Stimulated activated memory B cell treated with anti-CD40 and anti-IgM and Interleukin-4, amounts not matched to agents 10 μg/mL and 1 μg/mL and 100 μg/mL, for 72 hours (primary cell): Measurements from ENCODE around the gene NRSN1.

Source experiments
- ATAC-seq: fragments of 150-1000 bp; cut with Tn5 transposase; 2 replicates; pipeline ENCODE4 v1.10.0; 2021
- H3K27ac Mint-ChIP-seq: one replicate; pipeline ENCODE4 v1.8.0; 2022; ENCODE audit warnings: mild to moderate bottlenecking, mixed read lengths
- H3K27me3 Mint-ChIP-seq: one replicate; pipeline ENCODE4 v1.8.0; 2022; ENCODE audit warnings: mixed read lengths
- H3K36me3 Mint-ChIP-seq: one replicate; pipeline ENCODE4 v1.8.0; 2022; ENCODE audit warnings: mixed read lengths
- H3K4me1 Mint-ChIP-seq: one replicate; pipeline ENCODE4 v1.8.0; 2022; ENCODE audit warnings: mixed read lengths
- H3K4me3 Mint-ChIP-seq: one replicate; pipeline ENCODE4 v1.8.0; 2022; ENCODE audit warnings: mild to moderate bottlenecking, moderate library complexity, mixed read lengths
- H3K9me3 Mint-ChIP-seq: one replicate; pipeline ENCODE4 v1.8.0; 2022; ENCODE audit warnings: mixed read lengths

Gene NRSN1

GRCh38 chr6:24152014-24152413 is 26.0 kb downstream of the NRSN1 start:
- Mint-ChIP-seq H3K9me3 (peaks cover 9% of the 10 kb centered on the region), H3K4me3 (no peak overlapping the region), H3K27ac (no peak overlapping the region), H3K27me3 (peaks cover 6% of the 10 kb centered on the region), H3K4me1 (no peaks in the 10 kb centered on the region), H3K36me3 (no peaks in the 10 kb centered on the region)
- no peak for ATAC-seq

- no peak overlapping the region for H3K27ac Mint-ChIP-seq
- no peaks in the 10 kb centered on the region for H3K36me3 Mint-ChIP-seq
- H3K4me3 Mint-ChIP-seq, result no peak overlapping the region
- H3K27me3 Mint-ChIP-seq, result no peaks in the 10 kb centered on the region
- no peak for ATAC-seq
- no peaks in the 10 kb centered on the region for H3K4me1 Mint-ChIP-seq
- H3K9me3 Mint-ChIP-seq, result peaks cover 9% of the 10 kb centered on the region
Measured at GRCh38 chr6:24154121-24154520, 28.1 kb downstream of the NRSN1 start.

- Mint-ChIP-seq H3K36me3 (no peaks in the 10 kb centered on the region), H3K4me1 (no peaks in the 10 kb centered on the region)
Measured at GRCh38 chr6:24157886-24158285, 31.9 kb downstream of the NRSN1 start.

GRCh38 chr6:24183584-24183983 is 57.6 kb downstream of the NRSN1 start:
- Mint-ChIP-seq H3K36me3 (no peaks in the 10 kb centered on the region), H3K4me3 (no peak overlapping the region), H3K27ac (no peak overlapping the region), H3K9me3 (peaks cover 8% of the 10 kb centered on the region), H3K4me1 (no peaks in the 10 kb centered on the region), H3K27me3 (peaks cover 12% of the 10 kb centered on the region)
- ATAC-seq, result no peak

More at GRCh38 chr6:24157886-24158285, 31.9 kb downstream of the NRSN1 start:
- Mint-ChIP-seq H3K27me3 (no peaks in the 10 kb centered on the region), H3K27ac (no peak overlapping the region), H3K9me3 (no peaks in the 10 kb centered on the region), H3K4me3 (no peak overlapping the region)
- no peak for ATAC-seq

GRCh38 chr6:24186349-24186748 is 60.3 kb downstream of the NRSN1 start:
- Mint-ChIP-seq H3K4me3 (no peak overlapping the region), H3K27me3 (peaks cover 23% of the 10 kb centered on the region), H3K4me1 (no peaks in the 10 kb centered on the region), H3K27ac (no peak overlapping the region), H3K9me3 (peaks cover 5% of the 10 kb centered on the region), H3K36me3 (no peaks in the 10 kb centered on the region)
- no peak for ATAC-seq

GRCh38 chr6:24187965-24188577 is 62.1 kb downstream of the NRSN1 start:
- H3K27ac Mint-ChIP-seq, result no peak overlapping the region
- H3K4me3 Mint-ChIP-seq, result no peak overlapping the region
- no peaks in the 10 kb centered on the region for H3K36me3 Mint-ChIP-seq
- no peak for ATAC-seq
- H3K9me3 Mint-ChIP-seq, result peaks cover 4% of the 10 kb centered on the region
- no peaks in the 10 kb centered on the region for H3K4me1 Mint-ChIP-seq
- peaks cover 23% of the 10 kb centered on the region for H3K27me3 Mint-ChIP-seq

GRCh38 chr6:24188578-24189080 is 62.6 kb downstream of the NRSN1 start:
- Mint-ChIP-seq H3K36me3 (no peaks in the 10 kb centered on the region), H3K27me3 (peaks cover 23% of the 10 kb centered on the region), H3K27ac (no peak overlapping the region), H3K9me3 (peaks cover 3% of the 10 kb centered on the region), H3K4me1 (no peaks in the 10 kb centered on the region), H3K4me3 (no peak overlapping the region)
- ATAC-seq, result no peak

GRCh38 chr6:24191346-24191745 is 65.3 kb downstream of the NRSN1 start:
- no peak overlapping the region for H3K4me3 Mint-ChIP-seq
- H3K27ac Mint-ChIP-seq, result no peak overlapping the region
- no peak for ATAC-seq
- no peaks in the 10 kb centered on the region for H3K4me1 Mint-ChIP-seq
- peaks cover 3% of the 10 kb centered on the region for H3K9me3 Mint-ChIP-seq
- peaks cover 23% of the 10 kb centered on the region for H3K27me3 Mint-ChIP-seq
- no peaks in the 10 kb centered on the region for H3K36me3 Mint-ChIP-seq

GRCh38 chr6:24193364-24193763 is 67.3 kb downstream of the NRSN1 start:
- no peak overlapping the region for H3K4me3 Mint-ChIP-seq
- peaks cover 3% of the 10 kb centered on the region for H3K9me3 Mint-ChIP-seq
- no peak overlapping the region for H3K27ac Mint-ChIP-seq
- peaks cover 19% of the 10 kb centered on the region for H3K27me3 Mint-ChIP-seq
- no peaks in the 10 kb centered on the region for H3K4me1 Mint-ChIP-seq
- no peak for ATAC-seq
- H3K36me3 Mint-ChIP-seq, result no peaks in the 10 kb centered on the region

GRCh38 chr6:24194978-24195700 is 69.1 kb downstream of the NRSN1 start:
- Mint-ChIP-seq H3K9me3 (peaks cover 8% of the 10 kb centered on the region), H3K27me3 (peaks cover 20% of the 10 kb centered on the region), H3K4me1 (no peaks in the 10 kb centered on the region), H3K4me3 (no peak overlapping the region), H3K36me3 (no peaks in the 10 kb centered on the region), H3K27ac (no peak overlapping the region)
- ATAC-seq, result no peak

GRCh38 chr6:24195836-24196597 is 70.0 kb downstream of the NRSN1 start:
- no peak for ATAC-seq
- Mint-ChIP-seq H3K36me3 (no peaks in the 10 kb centered on the region), H3K27me3 (peaks cover 29% of the 10 kb centered on the region), H3K4me3 (no peak overlapping the region), H3K4me1 (no peaks in the 10 kb centered on the region), H3K27ac (no peak overlapping the region), H3K9me3 (peaks cover 13% of the 10 kb centered on the region)
